ENCODE data around the gene PLK5.

- TF ChIP-seq CTCF (IDR thresholded peaks at IDR 0.05) (no peak), POLR2A (IDR thresholded peaks at IDR 0.05) (no peak)
Observed at GRCh38 chr19:1510442-1510806, 13.5 kb upstream of the PLK5 start.
